Umbilical cord (tissue), 2 donors: ENCODE results near the gene UHRF2. TPM values are rescaled to one million over a fixed set of nuclear protein-coding genes. Genes with fewer than 3 reads are reported as not detected.
"Not testable (repeated sequence)": the region's sequence is repeated elsewhere in the genome, so short reads cannot be mapped to it uniquely, and the experiment has no call there.

Experiments used
- DNase-seq: peaks from one replicate; pipeline ENCODE4 v3.0.0-alpha.2; 2015; ENCODE audit warnings: low spot score
- total RNA-seq: library from RNA; depleted of rRNA; stranded (reverse); fragments of >200 nt; gene quantifications from one replicate; pipeline ENCODE4 v1.2.3, GENCODE V29; 2014; ENCODE audit warnings: low replicate concordance; ENCODE audit not compliant: insufficient read depth

Gene UHRF2
- total RNA-seq, 1 donor from 2014 or later: 78.5 TPM

GRCh38 chr9:6426117-6426516 is 13.1 kb downstream of the UHRF2 start:
- no peak for DNase-seq

- DNase-seq: no peak
Observed at GRCh38 chr9:6428940-6429889, 16.2 kb downstream of the UHRF2 start.

- peak; percentile 25 for DNase-seq
Observed at GRCh38 chr9:6431038-6431437, 18.0 kb downstream of the UHRF2 start.

GRCh38 chr9:6433410-6433809 is 20.4 kb downstream of the UHRF2 start:
- DNase-seq: no peak

GRCh38 chr9:6439051-6439703 is 26.2 kb downstream of the UHRF2 start:
- no peak for DNase-seq

- no peak for DNase-seq
Observed at GRCh38 chr9:6440405-6440804, 27.4 kb downstream of the UHRF2 start.

- DNase-seq: no peak
Observed at GRCh38 chr9:6441269-6441668, 28.3 kb downstream of the UHRF2 start.

- DNase-seq: no peak
Observed at GRCh38 chr9:6443661-6444060, 30.7 kb downstream of the UHRF2 start.

- DNase-seq: no peak
Observed at GRCh38 chr9:6444128-6444527, 31.1 kb downstream of the UHRF2 start.

GRCh38 chr9:6449086-6449485 is 36.1 kb downstream of the UHRF2 start:
- DNase-seq: no peak

- no peak for DNase-seq
Observed at GRCh38 chr9:6449645-6450044, 36.6 kb downstream of the UHRF2 start.

- DNase-seq: no peak
Observed at GRCh38 chr9:6450641-6451375, 37.8 kb downstream of the UHRF2 start.

- not testable (repeated sequence) for DNase-seq
Observed at GRCh38 chr9:6455292-6455691, 42.3 kb downstream of the UHRF2 start.

GRCh38 chr9:6458704-6459103 is 45.7 kb downstream of the UHRF2 start:
- DNase-seq: not testable (repeated sequence)

- DNase-seq: no peak
Observed at GRCh38 chr9:6459718-6460117, 46.7 kb downstream of the UHRF2 start.

- no peak for DNase-seq
Observed at GRCh38 chr9:6460189-6460768, 47.3 kb downstream of the UHRF2 start.

- DNase-seq: no peak
Observed at GRCh38 chr9:6461619-6462018, 48.6 kb downstream of the UHRF2 start.

GRCh38 chr9:6467006-6467625 is 54.1 kb downstream of the UHRF2 start:
- DNase-seq: no peak

GRCh38 chr9:6471231-6471850 is 58.3 kb downstream of the UHRF2 start:
- no peak for DNase-seq

GRCh38 chr9:6473151-6473550 is 60.2 kb downstream of the UHRF2 start:
- DNase-seq: no peak

- DNase-seq: no peak
Observed at GRCh38 chr9:6479959-6480358, 67.0 kb downstream of the UHRF2 start.
